SU-DHL-6 (cell line): Measurements from ENCODE around the gene TEX22.

Experiments
- CTCF ChIP-seq: fragments of 200-600 bp; sonication (generic); IDR thresholded peaks from one replicate; pipeline ENCODE4 v1.5.1; 2017; ENCODE audit warnings: antibody characterized with exemption, mild to moderate bottlenecking, low read length, moderate library complexity; ENCODE audit not compliant: insufficient read depth, poor library complexity, severe bottlenecking
- EZH2phosphoT487 ChIP-seq: fragments of 200-600 bp; sonication (generic), shearing (Covaris generic); conservative IDR thresholded peaks from 2 replicates; pipeline ENCODE4 v1.6.1; 2018; ENCODE audit warnings: mild to moderate bottlenecking, antibody characterized with exemption, low read length, moderate library complexity, mixed read lengths

GRCh38 chr14:105369653-105370040 lies 28.7 kb upstream of the TEX22 start:
- TF ChIP-seq CTCF (no peak), EZH2phosphoT487 (no peak)
